Upper lobe of left lung (tissue), 4 donors: ENCODE results near the gene PNPLA7.

Source experiments
- POLR2A ChIP-seq, 4 donors: fragments of 450-650 bp; IDR thresholded peaks; one replicate each; pipeline ENCODE4 v1.5.1; 2016 to 2017; ENCODE audit warnings: antibody characterized with exemption in 4 of 4, mild to moderate bottlenecking in 2 of 4
- POLR2AphosphoS5 ChIP-seq, 2 donors: sonication (generic); formaldehyde crosslinking; IDR thresholded peaks; one replicate each; pipeline ENCODE4 v1.5.1; 2017; ENCODE audit warnings: antibody characterized with exemption in 2 of 2
- TF ChIP-seq, protein P1 (sequence below), 6 experiments: fragments of 450-650 bp in 4 of 6; fragments of 200-600 bp in 2 of 6; sonication (generic) in 2 of 6; IDR thresholded peaks; one replicate each; pipeline ENCODE4 v1.5.1; 2016 to 2019; ENCODE audit warnings: antibody characterized with exemption in 6 of 6

DNA sequence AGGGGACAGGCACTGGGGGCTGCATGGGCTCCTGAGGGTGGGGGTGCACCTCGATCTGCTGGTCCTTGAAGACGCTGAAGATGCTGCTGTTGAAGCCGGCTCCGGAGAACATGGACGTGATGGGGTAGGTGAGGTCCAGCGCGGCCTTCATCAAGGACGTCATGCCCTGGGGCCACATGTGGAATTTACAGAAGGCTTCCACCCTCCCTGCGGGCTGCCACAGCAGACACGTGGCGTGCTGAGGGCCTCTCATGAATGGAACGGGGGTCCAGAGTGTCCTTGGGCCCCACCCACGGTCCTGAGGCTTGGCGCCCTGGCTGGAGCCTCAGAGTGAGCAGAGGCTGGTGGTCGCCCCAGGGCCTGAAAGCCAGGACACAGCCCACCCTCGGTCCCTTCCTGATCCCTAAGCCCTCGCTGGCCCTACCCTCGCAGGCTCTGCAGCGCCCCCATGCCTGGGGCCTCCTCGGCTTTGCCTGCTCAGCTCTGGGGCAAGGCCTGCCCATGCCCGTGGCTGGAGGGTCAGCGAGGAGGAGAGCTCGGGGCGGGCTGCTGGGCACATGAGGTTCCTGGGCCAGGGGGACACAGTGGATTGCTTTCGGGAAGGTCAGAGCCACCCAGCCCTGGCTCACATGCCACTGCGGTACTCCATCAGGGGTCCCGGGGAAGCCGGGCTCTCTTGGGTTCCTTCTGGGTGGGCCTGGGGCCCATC lies 85.8 kb downstream of the PNPLA7 start:
- TF ChIP-seq, protein P1, sequence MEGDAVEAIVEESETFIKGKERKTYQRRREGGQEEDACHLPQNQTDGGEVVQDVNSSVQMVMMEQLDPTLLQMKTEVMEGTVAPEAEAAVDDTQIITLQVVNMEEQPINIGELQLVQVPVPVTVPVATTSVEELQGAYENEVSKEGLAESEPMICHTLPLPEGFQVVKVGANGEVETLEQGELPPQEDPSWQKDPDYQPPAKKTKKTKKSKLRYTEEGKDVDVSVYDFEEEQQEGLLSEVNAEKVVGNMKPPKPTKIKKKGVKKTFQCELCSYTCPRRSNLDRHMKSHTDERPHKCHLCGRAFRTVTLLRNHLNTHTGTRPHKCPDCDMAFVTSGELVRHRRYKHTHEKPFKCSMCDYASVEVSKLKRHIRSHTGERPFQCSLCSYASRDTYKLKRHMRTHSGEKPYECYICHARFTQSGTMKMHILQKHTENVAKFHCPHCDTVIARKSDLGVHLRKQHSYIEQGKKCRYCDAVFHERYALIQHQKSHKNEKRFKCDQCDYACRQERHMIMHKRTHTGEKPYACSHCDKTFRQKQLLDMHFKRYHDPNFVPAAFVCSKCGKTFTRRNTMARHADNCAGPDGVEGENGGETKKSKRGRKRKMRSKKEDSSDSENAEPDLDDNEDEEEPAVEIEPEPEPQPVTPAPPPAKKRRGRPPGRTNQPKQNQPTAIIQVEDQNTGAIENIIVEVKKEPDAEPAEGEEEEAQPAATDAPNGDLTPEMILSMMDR (IDR thresholded peaks at IDR 0.05) = no peak
- TF ChIP-seq POLR2A (IDR thresholded peaks at IDR 0.05) (no peak), POLR2AphosphoS5 (IDR thresholded peaks at IDR 0.05) (no peak)
